ENCODE data around the gene DCP2. TPM values are rescaled to one million over a fixed set of nuclear protein-coding genes. Genes with fewer than 3 reads are reported as not detected.

DCP2 gene
- total and polyA plus RNA-seq, 5 experiments from 2014 or later: 48.3 to 67.9 (median 53.0) TPM

DNA sequence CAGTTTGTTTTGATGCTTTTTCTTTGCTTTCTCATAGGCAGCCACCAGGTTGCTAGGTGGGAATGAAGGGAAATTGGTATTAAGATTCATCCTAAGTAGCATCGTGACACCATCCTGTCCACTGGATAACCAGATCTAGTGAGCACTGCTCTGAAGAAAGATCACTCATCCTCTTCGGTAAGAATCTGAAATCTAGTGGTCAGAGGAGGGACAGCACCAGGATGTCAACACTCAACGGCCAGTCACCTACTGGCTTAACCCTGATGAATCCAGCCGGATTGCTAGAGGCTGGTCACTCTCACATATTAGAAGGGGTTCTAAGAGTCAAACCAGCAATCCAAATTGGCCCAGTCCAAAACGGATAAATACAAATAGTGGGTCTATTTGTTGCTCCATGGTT lies 50.8 kb downstream of the DCP2 start:
- H3K9me3 Mint-ChIP-seq: no peaks in the 10 kb centered on the region
- ATAC-seq (no peak), DNase-seq (no peak)
- H3K36me3 Mint-ChIP-seq: peaks cover 0 to 43% (median 39%) of the 10 kb centered on the region in 3 donors
- H3K4me1 Mint-ChIP-seq: peaks cover 20 to 24% (median 21%) of the 10 kb centered on the region in 4 donors
- H3K27me3 Mint-ChIP-seq: no peaks in the 10 kb centered on the region
- H3K27ac Mint-ChIP-seq: peak overlapping the region in 3 of 10 donors; percentile 35 to 67 (median 36)
- POLR2A ChIA-PET: interaction anchor here (1.2 kb wide), 1 partner anchor 42 kb away, joined by 3 read pairs; no protein-coding TSS in a partner anchor
- no peak overlapping the region for H3K4me3 Mint-ChIP-seq

DNA sequence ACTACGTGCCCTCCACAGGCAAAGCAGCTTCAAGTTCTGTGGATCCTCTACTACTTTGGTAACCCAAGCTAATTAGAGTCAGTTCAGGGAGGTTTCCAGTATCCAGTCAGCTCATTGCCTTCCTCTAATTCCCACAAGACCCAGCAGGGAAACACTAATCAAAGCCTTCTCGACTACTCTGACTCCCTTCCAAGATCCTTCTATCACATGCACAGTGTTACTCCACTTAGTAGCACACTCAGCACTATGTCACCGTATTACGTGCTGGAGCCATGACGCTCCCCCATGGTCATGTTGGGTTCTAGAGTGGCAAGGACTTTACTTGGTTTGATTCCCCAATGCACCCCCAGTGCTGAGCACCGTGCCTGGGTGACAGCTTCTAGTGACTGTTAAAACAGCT lies 53.0 kb downstream of the DCP2 start:
- Mint-ChIP-seq H3K27me3 (no peaks in the 10 kb centered on the region), H3K36me3 (peaks cover 0 to 36% (median 33%) of the 10 kb centered on the region in 3 donors), H3K4me1 (peaks cover 0 to 8% (median 4%) of the 10 kb centered on the region in 4 donors), H3K4me3 (no peak overlapping the region), H3K27ac (peak overlapping the region in 5 of 10 donors; percentile 6 to 89 (median 34)), H3K9me3 (no peaks in the 10 kb centered on the region)
- DNase-seq (no peak), ATAC-seq (no peak)
- POLR2A ChIA-PET: no interaction called here

- H3K27me3 Mint-ChIP-seq: no peaks in the 10 kb centered on the region
- DNase-seq (no peak), ATAC-seq (no peak)
- POLR2A ChIA-PET: interaction anchor here (0.7 kb wide), 1 partner anchor 9 kb away, joined by 3 read pairs; no protein-coding TSS in a partner anchor
- H3K4me1 Mint-ChIP-seq: peaks cover 0 to 15% (median 6%) of the 10 kb centered on the region in 4 donors
- H3K36me3 Mint-ChIP-seq: peaks cover 0 to 35% (median 26%) of the 10 kb centered on the region in 3 donors
- no peaks in the 10 kb centered on the region for H3K9me3 Mint-ChIP-seq
- H3K27ac Mint-ChIP-seq: peak overlapping the region in 4 of 10 donors; percentile 31 to 75 (median 64)
- H3K4me3 Mint-ChIP-seq: no peak overlapping the region
Observed at GRCh38 chr5:113031104-113031503, 54.5 kb downstream of the DCP2 start.

DNA sequence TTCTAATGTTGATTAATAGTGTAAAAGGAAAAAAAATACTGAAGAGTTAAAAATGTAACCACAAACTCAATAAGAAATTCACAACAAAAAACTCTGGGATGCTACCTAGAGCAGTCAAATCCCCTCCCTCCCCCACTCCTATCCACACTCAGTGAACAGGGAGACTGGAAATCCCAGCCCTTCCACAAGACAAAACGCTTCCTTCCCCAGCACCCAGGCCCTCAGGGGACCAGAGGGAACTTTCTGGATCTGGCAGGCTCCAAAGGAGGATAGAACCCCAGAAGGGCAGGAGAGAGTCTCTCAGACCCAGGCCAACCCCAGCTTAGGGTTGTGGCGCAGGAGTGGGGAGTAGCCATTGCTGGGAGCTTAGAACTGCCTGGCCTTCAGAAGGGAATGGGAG lies 55.0 kb downstream of the DCP2 start:
- Mint-ChIP-seq H3K27me3 (no peaks in the 10 kb centered on the region), H3K36me3 (peaks cover 0 to 30% (median 21%) of the 10 kb centered on the region in 3 donors), H3K9me3 (no peaks in the 10 kb centered on the region), H3K4me1 (peaks cover 0 to 14% (median 6%) of the 10 kb centered on the region in 4 donors), H3K27ac (peak overlapping the region in 2 of 10 donors; percentile 41 to 60), H3K4me3 (no peak overlapping the region)
- no peak for DNase-seq
- POLR2A ChIA-PET: interaction anchor here (0.7 kb wide), 1 partner anchor 9 kb away, joined by 3 read pairs; no protein-coding TSS in a partner anchor
- no peak for ATAC-seq

GRCh38 chr5:113034182-113034773 lies 57.7 kb downstream of the DCP2 start:
- peak overlapping the region in 2 of 10 donors; percentile 6 to 84 for H3K27ac Mint-ChIP-seq
- peaks cover 0 to 16% (median under 1%) of the 10 kb centered on the region in 3 donors for H3K36me3 Mint-ChIP-seq
- ATAC-seq (no peak), DNase-seq (no peak)
- H3K4me3 Mint-ChIP-seq: no peak overlapping the region
- H3K9me3 Mint-ChIP-seq: no peaks in the 10 kb centered on the region
- H3K27me3 Mint-ChIP-seq: peaks cover 0 to 5% (median 0%) of the 10 kb centered on the region in 5 donors
- peaks cover 0 to 12% (median 6%) of the 10 kb centered on the region in 4 donors for H3K4me1 Mint-ChIP-seq
- POLR2A ChIA-PET: no interaction called here

GRCh38 chr5:113035096-113035495 lies 58.5 kb downstream of the DCP2 start:
- Mint-ChIP-seq H3K27ac (peak overlapping the region in 5 of 10 donors; percentile 5 to 84 (median 32)), H3K36me3 (peaks cover 0 to 12% (median 0%) of the 10 kb centered on the region in 3 donors), H3K4me3 (no peak overlapping the region), H3K9me3 (no peaks in the 10 kb centered on the region), H3K4me1 (peaks cover 0 to 12% (median 6%) of the 10 kb centered on the region in 4 donors), H3K27me3 (peaks cover 0 to 5% (median 0%) of the 10 kb centered on the region in 5 donors)
- no peak for ATAC-seq
- POLR2A ChIA-PET: no interaction called here
- no peak for DNase-seq

DNA sequence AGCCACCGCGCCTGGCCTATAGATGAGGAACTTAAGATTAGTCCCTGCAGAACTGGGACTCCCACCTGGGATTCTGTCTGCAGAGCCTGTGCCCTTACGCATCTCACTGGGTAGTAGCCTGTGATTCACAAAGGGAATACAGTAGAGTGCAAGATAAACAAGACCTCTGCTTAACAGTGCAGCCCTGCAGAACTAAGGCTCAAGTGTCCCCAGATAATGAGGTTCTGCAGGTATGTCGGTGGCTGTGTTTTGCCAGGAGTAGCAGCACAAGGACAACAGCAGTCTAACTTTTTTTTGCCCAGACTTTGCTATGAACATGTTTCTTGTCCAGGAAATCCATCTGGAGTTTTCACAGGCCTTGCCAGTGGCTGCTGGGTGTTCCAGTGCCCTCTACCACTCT lies 59.7 kb downstream of the DCP2 start:
- POLR2A ChIA-PET: no interaction called here
- ATAC-seq: no peak
- no peak overlapping the region for H3K27ac Mint-ChIP-seq

GRCh38 chr5:113036826-113037225 lies 60.2 kb downstream of the DCP2 start:
- Mint-ChIP-seq H3K36me3 (peaks cover 0 to 18% (median 0%) of the 10 kb centered on the region in 3 donors), H3K27ac (peak overlapping the region in 1 of 10 donors; percentile 13), H3K4me3 (no peak overlapping the region), H3K9me3 (no peaks in the 10 kb centered on the region), H3K27me3 (peaks cover 0 to 5% (median 0%) of the 10 kb centered on the region in 5 donors), H3K4me1 (peaks cover 0 to 12% (median 10%) of the 10 kb centered on the region in 4 donors)
- DNase-seq (no peak), ATAC-seq (no peak)
- POLR2A ChIA-PET: no interaction called here

More for the DNA sequence above, 59.7 kb downstream of the DCP2 start:
- Mint-ChIP-seq H3K4me1 (peaks cover 0 to 14% (median 9%) of the 10 kb centered on the region in 4 donors), H3K27me3 (peaks cover 0 to 5% (median 0%) of the 10 kb centered on the region in 5 donors), H3K36me3 (peaks cover 0 to 17% (median 0%) of the 10 kb centered on the region in 3 donors), H3K9me3 (no peaks in the 10 kb centered on the region), H3K4me3 (no peak overlapping the region)
- DNase-seq: no peak

- H3K27ac Mint-ChIP-seq: peak overlapping the region in 3 of 10 donors; percentile 19 to 76 (median 31)
- peaks cover 0 to 5% (median 0%) of the 10 kb centered on the region in 5 donors for H3K27me3 Mint-ChIP-seq
- peaks cover 0 to 14% (median 9%) of the 10 kb centered on the region in 4 donors for H3K4me1 Mint-ChIP-seq
- H3K9me3 Mint-ChIP-seq: no peaks in the 10 kb centered on the region
- ATAC-seq: no peak
- POLR2A ChIA-PET: no interaction called here
- DNase-seq: peak in 1 of 10 donors; percentile 11
- H3K4me3 Mint-ChIP-seq: no peak overlapping the region
- H3K36me3 Mint-ChIP-seq: peaks cover 0 to 20% (median 0%) of the 10 kb centered on the region in 3 donors
Observed at GRCh38 chr5:113038136-113038535, 61.5 kb downstream of the DCP2 start.

DNA sequence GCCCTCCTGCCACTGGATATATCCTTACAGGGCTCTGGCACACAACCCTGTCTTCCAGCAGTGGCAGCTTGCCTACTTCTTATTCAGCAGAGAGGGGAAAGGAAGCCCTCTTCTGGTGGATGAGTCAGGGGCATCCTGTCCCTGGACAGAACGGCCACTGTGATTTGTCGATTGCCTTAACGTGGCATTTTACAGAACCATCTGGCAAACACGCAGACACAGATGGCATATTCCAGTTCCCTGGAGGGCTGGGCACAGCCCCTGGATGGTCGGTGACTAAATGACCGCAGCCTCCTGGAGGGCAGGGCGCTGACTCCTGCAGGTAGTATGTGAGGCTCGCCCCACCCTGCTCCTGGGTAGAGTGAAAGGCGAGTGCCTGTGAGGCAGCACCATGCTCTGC lies 62.1 kb downstream of the DCP2 start:
- no peak overlapping the region for H3K4me3 Mint-ChIP-seq
- H3K4me1 Mint-ChIP-seq: peaks cover 0 to 14% (median 9%) of the 10 kb centered on the region in 4 donors
- H3K27ac Mint-ChIP-seq: peak overlapping the region in 2 of 10 donors; percentile 31 to 41
- H3K9me3 Mint-ChIP-seq: no peaks in the 10 kb centered on the region
- H3K27me3 Mint-ChIP-seq: peaks cover 0 to 5% (median 0%) of the 10 kb centered on the region in 5 donors
- ATAC-seq (no peak), DNase-seq (peak in 1 of 10 donors; percentile 31)
- POLR2A ChIA-PET: no interaction called here
- peaks cover 0 to 20% (median 0%) of the 10 kb centered on the region in 3 donors for H3K36me3 Mint-ChIP-seq

DNA sequence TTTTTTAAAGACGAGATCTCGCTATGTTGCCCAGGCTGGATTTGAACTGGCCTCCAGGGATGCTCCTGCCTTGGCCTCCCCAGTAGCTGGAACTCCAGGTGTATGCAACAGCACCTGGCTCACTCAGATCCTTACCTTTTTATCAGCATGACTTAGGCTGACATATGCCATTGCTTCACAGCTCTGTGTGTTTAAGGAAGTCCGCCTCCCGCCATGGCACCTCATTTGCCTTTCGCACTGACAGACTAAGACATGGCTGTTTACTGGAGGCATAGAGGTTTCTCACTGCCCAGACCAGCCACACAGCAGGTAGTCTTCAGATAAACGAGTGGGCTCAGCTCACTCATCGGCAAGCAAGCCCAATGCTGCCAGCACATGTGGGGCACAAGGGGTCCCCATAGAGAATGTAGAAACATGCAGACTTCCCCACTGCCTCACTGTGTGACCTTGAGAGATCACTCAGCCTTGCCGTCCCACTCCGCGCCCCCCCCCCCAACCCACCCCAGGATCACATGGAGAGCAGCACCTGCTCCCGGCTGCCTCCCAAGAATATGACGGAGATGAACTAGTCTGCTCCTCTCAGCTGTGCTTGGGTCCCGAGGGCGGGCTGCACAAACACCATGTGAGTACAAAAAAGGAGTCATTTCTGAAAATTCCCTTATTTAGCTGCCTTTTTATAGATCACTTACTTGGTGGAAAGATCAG lies 62.8 kb downstream of the DCP2 start:
- DNase-seq: peak in 1 of 10 donors; percentile 16
- ATAC-seq: no peak
- Mint-ChIP-seq H3K36me3 (peaks cover 0 to 22% (median 0%) of the 10 kb centered on the region in 3 donors), H3K27ac (peak overlapping the region in 1 of 10 donors; percentile 24), H3K27me3 (peaks cover 0 to 5% (median 0%) of the 10 kb centered on the region in 5 donors), H3K9me3 (no peaks in the 10 kb centered on the region), H3K4me3 (no peak overlapping the region), H3K4me1 (peaks cover 0 to 14% (median 8%) of the 10 kb centered on the region in 4 donors)
- POLR2A ChIA-PET: no interaction called here

GRCh38 chr5:113039934-113040285 lies 63.3 kb downstream of the DCP2 start:
- Mint-ChIP-seq H3K4me3 (no peak overlapping the region), H3K27me3 (peaks cover 0 to 5% (median 0%) of the 10 kb centered on the region in 5 donors), H3K4me1 (peaks cover 0 to 13% (median 6%) of the 10 kb centered on the region in 4 donors), H3K36me3 (peaks cover 0 to 20% (median 0%) of the 10 kb centered on the region in 3 donors), H3K9me3 (no peaks in the 10 kb centered on the region), H3K27ac (peak overlapping the region in 1 of 10 donors; percentile 41)
- ATAC-seq (no peak), DNase-seq (peak in 1 of 10 donors; percentile 18)
- POLR2A ChIA-PET: no interaction called here

Measured in naive thymus-derived CD8-positive, alpha-beta T cell (primary cell).